ENCODE data around the gene PTH1R.

PTH1R gene

GRCh38 chr3:46950177-46950576, 72.7 kb downstream of the PTH1R start:
- FAIRE-seq (no peak), DNase-seq (ENCODE audit: insufficient read length, low spot score) (no peak)
- TF ChIP-seq SPI1 (IDR thresholded peaks at IDR 0.05; ENCODE audit: low read depth, low read length) (no peak), POU2F2 (IDR thresholded peaks at IDR 0.05; ENCODE audit: low read depth, low read length) (no peak)

GRCh38 chr3:46950650-46951241, 73.2 kb downstream of the PTH1R start:
- DNase-seq (ENCODE audit: insufficient read length, low spot score) (no peak), FAIRE-seq (no peak)
- TF ChIP-seq POLR2A (IDR thresholded peaks at IDR 0.05; ENCODE audit: low read depth, low read length): no peak
- no peak for TF ChIP-seq POLR2AphosphoS5 (IDR thresholded peaks at IDR 0.05; ENCODE audit: low read depth, low read length)
- TF ChIP-seq TAF1 (IDR thresholded peaks at IDR 0.05; ENCODE audit: low read depth, low read length): no peak
- TF ChIP-seq PAX5 (IDR thresholded peaks at IDR 0.05; ENCODE audit: insufficient read depth, low read length, severe bottlenecking): no peak
- TF ChIP-seq SPI1 (IDR thresholded peaks at IDR 0.05; ENCODE audit: low read depth, low read length): no peak

- TF ChIP-seq POU2F2 (IDR thresholded peaks at IDR 0.05; ENCODE audit: low read depth, low read length) (no peak), POLR2A (IDR thresholded peaks at IDR 0.05; ENCODE audit: low read depth, low read length) (no peak), TAF1 (IDR thresholded peaks at IDR 0.05; ENCODE audit: low read depth, low read length) (no peak), PAX5 (IDR thresholded peaks at IDR 0.05; ENCODE audit: insufficient read depth, low read length, severe bottlenecking) (no peak), POLR2AphosphoS5 (IDR thresholded peaks at IDR 0.05; ENCODE audit: low read depth, low read length) (no peak), SPI1 (IDR thresholded peaks at IDR 0.05; ENCODE audit: low read depth, low read length) (no peak)
- peak; percentile 35 for FAIRE-seq
- no peak for DNase-seq (ENCODE audit: insufficient read length, low spot score)
Observed at GRCh38 chr3:46952813-46953212, 75.3 kb downstream of the PTH1R start.
